SU-DHL-6 (cell line): ENCODE measurements around the gene PLSCR3.

Experiments used
- H2AFZ ChIP-seq: fragments of 200-600 bp; sonication (generic); 2 replicates; pipeline ENCODE4 v1.6.1; 2014; ENCODE audit warnings: low read depth, mild to moderate bottlenecking, moderate library complexity, mixed read lengths, antibody characterized with exemption, low read length; ENCODE audit not compliant: severe bottlenecking
- H3F3A ChIP-seq: fragments of 200-600 bp; shearing (Covaris generic); 2 replicates; pipeline ENCODE4 v1.6.0; 2016; ENCODE audit warnings: antibody characterized with exemption, mild to moderate bottlenecking; ENCODE audit not compliant: insufficient read depth
- H3K27ac ChIP-seq: fragments of 200-600 bp; sonication (generic); 2 replicates; pipeline ENCODE4 v1.5.1; 2016; ENCODE audit warnings: low read depth, mild to moderate bottlenecking, low read length, moderate library complexity, mixed read lengths
- H3K27me3 ChIP-seq: fragments of 200-600 bp; sonication (generic), shearing (Covaris generic); 2 replicates; pipeline ENCODE4 v1.6.0; 2014; ENCODE audit warnings: mild to moderate bottlenecking, low read length
- H3K36me3 ChIP-seq: fragments of 200-600 bp; sonication (generic); 2 replicates; pipeline ENCODE4 v1.6.1; 2014; ENCODE audit warnings: mild to moderate bottlenecking, low read length, mixed read lengths
- H3K4me2 ChIP-seq: fragments of 300-600, 200-600 bp; shearing (Covaris generic), sonication (generic); 2 replicates; pipeline ENCODE4 v1.6.0; 2014; ENCODE audit warnings: low read length, low read depth, mild to moderate bottlenecking; ENCODE audit not compliant: poor library complexity, severe bottlenecking
- H3K4me3 ChIP-seq: fragments of 200-600 bp; sonication (generic); 2 replicates; pipeline ENCODE4 v1.5.1; 2014; ENCODE audit warnings: antibody characterized with exemption, low read length, mild to moderate bottlenecking, mixed read lengths; ENCODE audit not compliant: insufficient read depth, poor library complexity, severe bottlenecking
- H3K79me2 ChIP-seq: fragments of 200-600 bp; sonication (generic); 2 replicates; pipeline ENCODE4 v1.6.1; 2014; ENCODE audit warnings: mild to moderate bottlenecking, low read length, moderate library complexity; ENCODE audit not compliant: insufficient read depth
- H3K9ac ChIP-seq: fragments of 200-600 bp; sonication (generic); 2 replicates; pipeline ENCODE4 v1.7.0; 2014; ENCODE audit warnings: mild to moderate bottlenecking, low read length
- H3K9me2 ChIP-seq: fragments of 200-600 bp; sonication (generic); replicated peaks from 2 replicates; pipeline ENCODE4 v1.6.1; 2014; ENCODE audit warnings: low read length; ENCODE audit not compliant: insufficient read depth
- H3K9me3 ChIP-seq: fragments of 200-600 bp; sonication (generic); 2 replicates; pipeline ENCODE4 v1.6.1; 2014; ENCODE audit warnings: low read length, mixed read lengths; ENCODE audit not compliant: insufficient read depth
- H4K20me1 ChIP-seq: fragments of 200-600 bp; sonication (generic); 2 replicates; pipeline ENCODE4 v1.6.1; 2014; ENCODE audit warnings: low read depth, mild to moderate bottlenecking, antibody characterized with exemption, low read length, moderate library complexity, mixed read lengths
- CTCF ChIP-seq: fragments of 200-600 bp; sonication (generic); IDR thresholded peaks from one replicate; pipeline ENCODE4 v1.5.1; 2017; ENCODE audit warnings: antibody characterized with exemption, mild to moderate bottlenecking, low read length, moderate library complexity; ENCODE audit not compliant: insufficient read depth, poor library complexity, severe bottlenecking
- EZH2phosphoT487 ChIP-seq: fragments of 200-600 bp; sonication (generic), shearing (Covaris generic); conservative IDR thresholded peaks from 2 replicates; pipeline ENCODE4 v1.6.1; 2018; ENCODE audit warnings: mild to moderate bottlenecking, antibody characterized with exemption, low read length, moderate library complexity, mixed read lengths

PLSCR3 gene

GRCh38 chr17:7414837-7415236 is 20.5 kb upstream of the PLSCR3 start:
- Histone ChIP-seq H3K36me3 (no peaks in the 10 kb centered on the region), H3K9me2 (no peaks in the 10 kb centered on the region), H3K79me2 (no peaks in the 10 kb centered on the region), H4K20me1 (no peaks in the 10 kb centered on the region), H3K27ac (no peak overlapping the region), H3K27me3 (no peaks in the 10 kb centered on the region), H3F3A (no peaks in the 10 kb centered on the region), H3K4me3 (no peak overlapping the region), H2AFZ (no peak overlapping the region), H3K4me2 (no peak overlapping the region), H3K9ac (no peak overlapping the region), H3K9me3 (no peaks in the 10 kb centered on the region)
- TF ChIP-seq CTCF = no peak
- no peak for TF ChIP-seq EZH2phosphoT487

GRCh38 chr17:7413346-7413985 is 19.1 kb upstream of the PLSCR3 start:
- Histone ChIP-seq H3K27me3 (no peaks in the 10 kb centered on the region), H3K9me2 (no peaks in the 10 kb centered on the region), H3F3A (no peaks in the 10 kb centered on the region), H3K79me2 (no peaks in the 10 kb centered on the region), H3K4me2 (no peak overlapping the region), H2AFZ (no peak overlapping the region), H3K9ac (no peak overlapping the region), H3K27ac (no peak overlapping the region), H3K36me3 (no peaks in the 10 kb centered on the region), H3K9me3 (no peaks in the 10 kb centered on the region), H4K20me1 (no peaks in the 10 kb centered on the region), H3K4me3 (no peak overlapping the region)
- TF ChIP-seq EZH2phosphoT487 (no peak), CTCF (no peak)

- TF ChIP-seq EZH2phosphoT487 = no peak
- no peak for TF ChIP-seq CTCF
- H3K79me2 ChIP-seq = no peaks in the 10 kb centered on the region
- no peak overlapping the region for H3K4me3 ChIP-seq
- no peak overlapping the region for H2AFZ ChIP-seq
- H3K27me3 ChIP-seq = no peaks in the 10 kb centered on the region
- H3K27ac ChIP-seq = no peak overlapping the region
- H3F3A ChIP-seq = no peaks in the 10 kb centered on the region
- no peaks in the 10 kb centered on the region for H3K36me3 ChIP-seq
- H4K20me1 ChIP-seq = no peaks in the 10 kb centered on the region
- H3K9me2 ChIP-seq = no peaks in the 10 kb centered on the region
- no peaks in the 10 kb centered on the region for H3K9me3 ChIP-seq
- no peak overlapping the region for H3K9ac ChIP-seq
- no peak overlapping the region for H3K4me2 ChIP-seq
These were observed 17.1 kb upstream of the PLSCR3 start for GRCh38 chr17:7411427-7411750.
